IPS-15b (cell line): Measurements from ENCODE around the gene B3GALT5.

Experiments
- H3K27me3 ChIP-seq: one replicate; pipeline ENCODE4 v1.6.1; 2013; ENCODE audit warnings: low read length; ENCODE audit not compliant: control insufficient read depth, insufficient read depth
- H3K36me3 ChIP-seq: one replicate; pipeline ENCODE4 v1.6.1; 2013; ENCODE audit warnings: low read length; ENCODE audit not compliant: control insufficient read depth, insufficient read depth
- H3K4me1 ChIP-seq: one replicate; pipeline ENCODE4 v1.6.1; 2013; ENCODE audit warnings: mild to moderate bottlenecking, low read length; ENCODE audit not compliant: control insufficient read depth, insufficient read depth
- H3K4me3 ChIP-seq: one replicate; pipeline ENCODE4 v1.5.1; 2013; ENCODE audit warnings: low read depth, low read length
- H3K9ac ChIP-seq: one replicate; pipeline ENCODE4 v1.6.1; 2013; ENCODE audit warnings: low read depth, mild to moderate bottlenecking, low read length
- H3K9me3 ChIP-seq: one replicate; pipeline ENCODE4 v1.6.1; 2013; ENCODE audit warnings: mild to moderate bottlenecking, low read length; ENCODE audit not compliant: control insufficient read depth, insufficient read depth

The B3GALT5 gene

DNA sequence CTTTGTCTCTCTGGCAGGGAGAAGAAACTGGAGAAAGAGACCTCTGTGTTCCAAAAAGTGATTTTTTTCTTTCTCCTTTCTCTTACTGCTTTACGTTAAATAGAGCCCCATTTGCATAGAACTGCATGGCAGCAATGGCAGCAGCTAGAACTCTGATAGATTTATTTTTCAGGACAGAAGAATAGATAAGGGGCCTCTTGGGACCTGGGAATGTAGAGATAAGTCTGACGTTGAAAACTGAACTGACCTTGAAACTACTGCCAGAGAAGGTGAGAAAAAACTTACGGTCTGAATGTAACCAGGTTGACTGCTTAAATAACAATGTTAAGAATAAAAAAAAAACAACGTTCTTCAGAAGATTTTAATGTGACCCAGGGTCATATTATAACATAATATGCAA, 25.4 kb upstream of the B3GALT5 start:
- no peaks in the 10 kb centered on the region for H3K36me3 ChIP-seq
- no peaks in the 10 kb centered on the region for H3K4me1 ChIP-seq
- H3K9me3 ChIP-seq: no peaks in the 10 kb centered on the region

DNA sequence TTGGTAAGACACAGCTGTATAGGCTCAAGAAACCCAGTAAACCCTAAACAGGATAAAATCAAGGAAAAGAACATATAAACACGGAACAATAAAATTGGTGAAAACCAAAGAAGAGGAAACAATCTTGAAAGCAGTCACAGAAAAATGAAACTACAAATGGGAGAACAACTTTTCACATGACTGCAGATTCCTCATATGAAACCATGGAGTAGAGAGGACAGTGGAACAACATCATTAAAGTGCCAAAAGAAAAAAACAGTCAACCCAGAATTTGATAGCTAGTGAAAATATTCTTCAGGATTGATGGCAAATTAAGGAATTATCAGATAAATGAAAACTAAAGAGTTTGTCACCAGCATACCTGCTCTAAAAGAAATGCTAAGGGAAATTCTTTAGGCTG, 23.9 kb upstream of the B3GALT5 start:
- Histone ChIP-seq H3K4me3 (no peak overlapping the region), H3K27me3 (no peaks in the 10 kb centered on the region), H3K9ac (no peak overlapping the region), H3K36me3 (no peaks in the 10 kb centered on the region), H3K9me3 (no peaks in the 10 kb centered on the region), H3K4me1 (no peaks in the 10 kb centered on the region)

More for the DNA sequence above, 25.4 kb upstream of the B3GALT5 start:
- no peaks in the 10 kb centered on the region for H3K27me3 ChIP-seq
- H3K4me3 ChIP-seq: no peak overlapping the region
- no peak overlapping the region for H3K9ac ChIP-seq

DNA sequence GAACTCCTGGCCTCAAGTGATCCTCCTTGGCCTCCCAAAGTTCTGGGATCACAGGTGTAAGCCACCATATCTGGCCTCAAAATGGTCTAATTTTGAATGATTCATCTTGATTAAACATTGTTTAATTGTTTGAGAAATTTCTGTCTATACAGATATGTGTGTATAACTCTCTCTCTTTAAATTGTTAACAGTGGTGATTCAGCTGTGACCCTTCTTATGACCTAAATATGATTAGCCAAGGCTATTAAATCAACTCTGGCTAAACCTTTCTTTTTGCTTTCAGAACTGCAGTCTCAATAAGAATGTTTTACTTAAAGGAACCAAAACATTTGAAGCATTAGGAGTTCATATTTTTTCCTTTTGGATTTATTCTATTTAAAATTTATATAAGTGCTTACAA, 19.2 kb upstream of the B3GALT5 start:
- no peak overlapping the region for H3K9ac ChIP-seq
- H3K36me3 ChIP-seq: no peaks in the 10 kb centered on the region
- H3K4me1 ChIP-seq: peaks cover 2% of the 10 kb centered on the region
- no peak overlapping the region for H3K4me3 ChIP-seq
- H3K9me3 ChIP-seq: no peaks in the 10 kb centered on the region
- no peaks in the 10 kb centered on the region for H3K27me3 ChIP-seq

DNA sequence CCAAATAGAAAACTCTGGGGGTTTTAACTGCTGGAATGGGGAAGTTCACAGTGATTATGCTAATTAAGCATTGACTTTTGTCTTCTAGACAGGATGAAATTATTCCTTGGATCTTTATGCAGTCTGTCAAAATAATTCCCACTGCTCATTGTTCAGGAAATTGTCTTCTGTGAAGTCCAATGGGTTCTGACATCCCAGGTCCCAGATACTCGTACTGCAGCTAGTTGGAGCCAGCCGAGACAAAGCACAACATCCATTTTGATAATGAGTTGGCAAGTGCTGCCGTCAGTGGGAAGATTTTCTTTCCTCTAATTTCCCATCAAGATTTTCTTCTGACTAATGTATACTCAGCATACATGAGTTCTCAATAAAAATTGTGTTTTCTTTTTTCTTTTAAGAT, 17.3 kb upstream of the B3GALT5 start:
- no peaks in the 10 kb centered on the region for H3K36me3 ChIP-seq
- H3K9ac ChIP-seq: no peak overlapping the region
- no peaks in the 10 kb centered on the region for H3K9me3 ChIP-seq
- H3K27me3 ChIP-seq: no peaks in the 10 kb centered on the region
- peaks cover 2% of the 10 kb centered on the region for H3K4me1 ChIP-seq
- no peak overlapping the region for H3K4me3 ChIP-seq

DNA sequence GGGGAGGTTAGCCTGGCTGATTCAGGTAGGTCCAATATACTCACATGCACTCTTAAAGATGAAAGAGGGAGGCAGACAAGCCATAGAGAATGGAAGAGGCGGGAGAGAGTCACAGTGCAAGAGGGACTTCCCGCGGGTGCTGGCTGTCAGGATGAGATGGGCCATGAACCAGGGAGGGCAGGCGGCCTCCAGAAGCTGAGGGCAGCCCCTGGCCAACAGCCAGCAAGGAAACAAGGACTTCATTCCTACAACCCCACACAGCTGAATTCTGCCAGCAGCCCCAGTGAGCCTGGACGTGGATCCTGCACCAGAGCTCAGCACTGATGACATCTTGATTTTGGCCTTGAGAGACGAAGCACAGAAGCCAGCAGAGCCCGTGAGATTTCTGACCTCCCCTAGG, 15.1 kb upstream of the B3GALT5 start:
- Histone ChIP-seq H3K9ac (no peak overlapping the region), H3K4me1 (peaks cover 6% of the 10 kb centered on the region), H3K27me3 (no peaks in the 10 kb centered on the region), H3K9me3 (no peaks in the 10 kb centered on the region), H3K36me3 (no peaks in the 10 kb centered on the region), H3K4me3 (no peak overlapping the region)

DNA sequence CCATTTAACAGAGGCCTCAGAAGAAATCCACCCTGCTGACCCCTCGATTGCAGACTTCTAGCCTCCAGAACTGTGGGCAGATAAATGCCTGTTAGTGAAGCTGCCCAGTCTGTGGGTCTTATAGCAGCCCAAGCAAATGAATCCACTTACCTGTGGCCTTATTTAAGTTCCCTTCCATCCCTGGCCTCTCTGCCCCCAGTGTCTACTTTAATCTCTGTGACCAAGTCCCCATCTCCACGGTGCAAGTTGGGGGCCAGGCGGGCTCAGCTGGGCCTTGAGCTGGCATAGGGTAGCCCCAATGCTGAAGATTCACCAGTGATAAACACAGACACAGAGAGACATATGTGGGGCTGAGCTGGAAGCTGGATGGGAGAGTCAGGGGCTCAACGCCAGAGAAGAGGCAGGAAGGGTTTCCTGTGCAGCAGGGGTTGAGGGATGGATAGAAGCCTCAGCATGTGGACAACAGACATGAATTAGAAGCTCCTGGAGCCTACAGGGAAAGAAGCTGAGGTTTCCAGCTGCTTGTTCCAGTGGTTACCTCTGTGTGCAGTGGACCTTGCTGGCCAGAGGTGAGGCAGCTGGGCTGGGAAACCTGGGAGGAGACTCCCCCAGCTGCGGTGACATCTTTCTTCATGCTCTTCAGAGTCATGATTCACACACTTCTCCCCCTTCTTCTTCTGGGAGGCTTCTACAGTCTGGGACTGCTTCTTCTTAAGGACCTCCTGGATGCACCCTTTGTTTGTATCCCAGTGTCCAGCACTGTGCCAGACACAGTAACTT, 13.4 kb upstream of the B3GALT5 start:
- H3K27me3 ChIP-seq: no peaks in the 10 kb centered on the region
- no peak overlapping the region for H3K9ac ChIP-seq
- H3K36me3 ChIP-seq: no peaks in the 10 kb centered on the region
- H3K4me3 ChIP-seq: no peak overlapping the region
- H3K4me1 ChIP-seq: peaks cover 6% of the 10 kb centered on the region
- no peaks in the 10 kb centered on the region for H3K9me3 ChIP-seq

DNA sequence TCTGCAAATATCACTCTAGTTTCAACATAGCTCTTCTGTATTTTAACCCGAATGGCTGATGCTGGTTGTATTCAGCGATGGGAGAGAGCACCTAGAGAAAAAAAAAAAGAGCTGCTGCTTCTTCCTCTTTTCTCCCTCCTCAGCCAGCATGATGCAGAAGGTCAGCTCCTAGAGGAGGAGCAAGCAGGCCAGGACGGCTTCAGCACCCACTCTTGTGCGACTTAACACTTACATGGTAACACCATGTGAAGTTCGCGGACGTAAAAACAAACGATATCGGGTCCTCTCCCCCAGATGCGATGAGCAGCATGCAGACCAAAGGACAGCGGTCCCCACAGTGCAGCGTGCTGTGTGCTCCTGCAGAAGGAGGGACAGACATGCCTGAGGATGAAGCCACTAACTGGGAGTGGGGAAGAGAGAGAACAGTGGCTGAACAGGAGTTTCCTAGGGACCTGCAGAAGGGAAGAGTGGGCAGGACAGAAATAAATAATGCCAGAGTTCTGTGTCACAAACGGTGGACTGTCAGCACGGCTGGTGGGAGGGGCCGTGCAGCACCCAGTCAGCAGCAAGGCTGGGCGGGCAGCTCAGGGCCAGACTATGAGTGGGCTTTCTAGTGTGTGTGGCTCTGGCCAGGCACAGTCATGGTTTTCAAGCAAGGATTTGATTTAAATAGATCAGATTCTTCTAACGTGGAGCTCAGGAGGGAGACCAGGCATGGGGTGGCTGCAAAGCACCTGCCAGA, 11.4 kb upstream of the B3GALT5 start:
- Histone ChIP-seq H3K9ac (no peak overlapping the region), H3K4me1 (peaks cover 6% of the 10 kb centered on the region), H3K9me3 (no peaks in the 10 kb centered on the region), H3K4me3 (no peak overlapping the region), H3K27me3 (no peaks in the 10 kb centered on the region), H3K36me3 (no peaks in the 10 kb centered on the region)

DNA sequence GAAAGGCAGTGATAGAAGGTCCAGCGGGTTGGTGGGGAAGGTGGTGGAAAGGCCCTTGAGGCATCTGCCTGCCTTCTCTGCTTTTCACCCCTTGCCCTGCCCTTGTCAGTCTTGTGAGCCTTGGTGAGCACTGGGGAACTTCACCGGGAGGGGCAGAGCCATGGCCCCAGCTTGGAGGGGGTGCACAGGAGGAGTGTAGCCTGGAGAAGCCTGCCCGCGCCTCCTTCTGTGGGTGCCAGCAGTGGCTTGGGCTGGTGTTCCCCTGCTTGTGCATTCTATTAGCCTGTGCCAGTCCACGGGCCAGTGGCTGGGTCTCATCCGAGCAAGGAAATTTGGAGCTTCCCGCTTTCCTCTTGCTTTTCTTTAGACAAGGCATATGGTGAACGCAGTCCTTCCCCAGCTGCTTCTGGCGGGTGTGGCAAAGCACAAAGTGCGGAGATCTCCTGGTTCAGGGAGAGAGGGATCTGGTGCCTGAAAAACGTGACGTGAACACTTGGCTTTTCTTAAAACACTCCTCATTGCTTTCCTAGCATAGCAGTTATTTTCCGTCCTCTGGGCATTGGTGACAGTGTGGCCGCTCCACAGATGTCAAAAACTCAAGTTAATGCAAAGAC, 10.6 kb upstream of the B3GALT5 start:
- Histone ChIP-seq H3K9me3 (no peaks in the 10 kb centered on the region), H3K9ac (no peak overlapping the region), H3K4me3 (no peak overlapping the region), H3K4me1 (peaks cover 6% of the 10 kb centered on the region), H3K27me3 (no peaks in the 10 kb centered on the region), H3K36me3 (no peaks in the 10 kb centered on the region)

DNA sequence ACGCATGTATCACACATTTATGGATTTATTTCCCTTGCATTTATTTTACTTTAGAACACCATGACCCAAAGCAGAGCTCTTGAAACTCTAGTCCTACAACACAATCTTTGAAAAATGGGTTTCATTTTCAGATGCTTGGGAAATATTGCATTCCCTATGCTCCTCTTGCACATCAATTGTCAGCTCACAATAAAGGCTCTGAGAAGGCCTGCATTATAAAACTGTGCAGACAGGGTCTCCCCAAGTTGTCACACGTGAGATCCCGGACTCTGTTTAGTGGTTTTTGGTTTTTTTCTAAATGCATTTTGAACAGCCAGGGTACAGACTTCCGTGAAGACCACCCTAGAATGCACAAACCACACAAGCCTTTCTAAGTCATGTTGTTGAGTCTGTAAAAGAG, 9.9 kb upstream of the B3GALT5 start:
- Histone ChIP-seq H3K4me3 (no peak overlapping the region), H3K9me3 (no peaks in the 10 kb centered on the region), H3K9ac (no peak overlapping the region), H3K36me3 (no peaks in the 10 kb centered on the region), H3K4me1 (peaks cover 6% of the 10 kb centered on the region), H3K27me3 (no peaks in the 10 kb centered on the region)

DNA sequence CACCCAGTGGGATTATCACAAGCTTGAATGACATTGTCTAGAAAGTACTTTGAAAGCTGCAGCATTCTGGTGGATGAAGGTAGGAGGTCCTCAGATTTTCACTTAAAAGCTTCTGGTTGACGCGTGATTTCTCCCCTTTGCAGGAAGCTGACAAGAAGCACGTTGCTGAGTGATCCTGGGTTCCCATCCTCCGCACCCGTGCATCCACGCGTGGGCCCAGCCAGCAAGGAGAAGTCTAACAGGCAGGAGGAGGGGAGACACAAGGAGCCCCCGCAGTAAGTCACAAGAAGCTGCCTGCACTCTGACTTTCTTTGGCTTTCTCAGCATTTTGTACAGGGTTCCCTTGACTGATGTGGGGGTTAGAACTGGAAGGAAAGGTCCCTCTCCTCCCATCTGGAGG, 7.8 kb upstream of the B3GALT5 start:
- H3K4me3 ChIP-seq: no peak overlapping the region
- no peaks in the 10 kb centered on the region for H3K36me3 ChIP-seq
- H3K27me3 ChIP-seq: no peaks in the 10 kb centered on the region
- no peak overlapping the region for H3K9ac ChIP-seq
- peaks cover 5% of the 10 kb centered on the region for H3K4me1 ChIP-seq
- H3K9me3 ChIP-seq: no peaks in the 10 kb centered on the region

DNA sequence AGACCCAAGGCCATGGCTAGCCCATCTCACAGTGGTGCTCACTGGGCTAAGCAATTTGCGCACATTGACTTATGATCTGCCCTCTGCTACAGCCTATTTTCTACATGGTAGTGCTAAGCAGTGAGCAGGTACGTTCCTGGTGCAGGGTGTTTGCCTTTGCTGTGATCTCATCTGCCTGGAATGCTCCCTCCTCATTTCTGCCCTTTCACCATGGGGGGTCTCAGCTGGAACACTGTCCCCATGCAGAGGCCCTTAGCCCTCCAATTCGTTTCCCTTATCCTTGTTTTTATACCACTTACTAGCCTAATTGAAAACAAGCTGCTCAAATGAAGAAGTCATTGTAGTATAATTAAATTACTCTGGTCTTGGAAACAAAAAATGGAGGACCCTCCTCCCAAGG, 2.0 kb upstream of the B3GALT5 start:
- Histone ChIP-seq H3K27me3 (no peaks in the 10 kb centered on the region), H3K9me3 (no peaks in the 10 kb centered on the region), H3K36me3 (no peaks in the 10 kb centered on the region), H3K9ac (no peak overlapping the region), H3K4me3 (peak overlapping the region; percentile 64), H3K4me1 (peaks cover 18% of the 10 kb centered on the region)
